GM23248 (cell line): Measurements from ENCODE around the gene TRAK2.

ENCODE experiments used
- EZH2 ChIP-seq: fragments of 200-600 bp; sonication (generic); IDR thresholded peaks from 2 replicates; pipeline ENCODE4 v1.6.1; 2018; ENCODE audit warnings: antibody characterized with exemption, mild to moderate bottlenecking; ENCODE audit not compliant: insufficient read depth, poor library complexity, severe bottlenecking
- EZH2phosphoT487 ChIP-seq: fragments of 200-600 bp; sonication (generic); IDR thresholded peaks from 2 replicates; pipeline ENCODE4 v1.6.1; 2018; ENCODE audit warnings: antibody characterized with exemption, moderate library complexity, mild to moderate bottlenecking, low read depth; ENCODE audit not compliant: insufficient read depth

DNA sequence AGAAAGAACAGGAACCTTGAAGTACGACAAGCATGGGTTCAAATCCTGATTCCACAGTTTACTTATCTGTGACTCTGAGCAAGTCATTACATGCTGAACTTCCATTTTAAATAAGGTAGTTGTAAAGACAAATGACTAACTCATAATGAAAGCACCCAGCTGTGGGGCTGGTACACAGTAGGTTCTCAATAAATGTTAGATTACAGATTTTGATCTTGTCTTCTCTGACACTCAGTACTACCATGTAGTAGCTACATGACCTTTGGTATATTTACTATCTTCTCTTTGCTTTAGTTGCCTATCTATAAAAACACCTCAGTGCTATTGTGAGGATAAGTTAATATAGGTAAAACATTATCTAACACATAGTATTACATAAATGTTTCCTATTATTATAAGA is 3.2 kb downstream of the TRAK2 start:
- no peak for TF ChIP-seq EZH2phosphoT487
- TF ChIP-seq EZH2: no peak
